HG03469 (cell line): ENCODE data around the gene KLRG1.

Experiments
- ATAC-seq: cut with Tn5 transposase; IDR thresholded peaks from one replicate; pipeline ENCODE4 v1.9.1; 2021; ENCODE audit warnings: mild to moderate bottlenecking, moderate library complexity, moderate number of reproducible peaks; ENCODE audit not compliant: unreplicated experiment

KLRG1 gene

DNA sequence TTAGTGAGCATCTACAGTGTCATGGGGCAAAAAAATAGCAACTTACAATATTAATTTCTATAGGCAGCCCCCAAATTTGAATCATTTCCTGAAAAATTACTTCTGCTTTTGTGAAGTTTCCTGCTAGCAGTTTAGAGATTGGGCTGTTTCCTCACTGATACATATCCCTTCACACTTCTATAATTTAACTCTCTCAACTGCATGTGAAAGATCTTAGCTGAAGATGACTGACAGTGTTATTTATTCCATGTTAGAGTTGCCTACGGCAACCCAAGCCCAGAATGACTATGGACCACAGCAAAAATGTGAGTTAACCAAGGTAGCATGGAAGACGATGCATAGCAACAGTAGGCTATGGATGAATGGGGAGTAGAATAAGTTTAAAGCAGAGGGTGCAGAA is at the start of gene KLRG1:
Gene KLRG1, plus strand, starts transcription at position 134 of the 400 bp plus-strand sequence. Its CDS starts 90 bp downstream, at position 224.
- ATAC-seq, result no peak

GRCh38 chr12:8941691-8942478 is 47.5 kb upstream of the KLRG1 start:
- ATAC-seq, result no peak

- ATAC-seq, result no peak
Observed at GRCh38 chr12:8943565-8944186, 45.7 kb upstream of the KLRG1 start.

DNA sequence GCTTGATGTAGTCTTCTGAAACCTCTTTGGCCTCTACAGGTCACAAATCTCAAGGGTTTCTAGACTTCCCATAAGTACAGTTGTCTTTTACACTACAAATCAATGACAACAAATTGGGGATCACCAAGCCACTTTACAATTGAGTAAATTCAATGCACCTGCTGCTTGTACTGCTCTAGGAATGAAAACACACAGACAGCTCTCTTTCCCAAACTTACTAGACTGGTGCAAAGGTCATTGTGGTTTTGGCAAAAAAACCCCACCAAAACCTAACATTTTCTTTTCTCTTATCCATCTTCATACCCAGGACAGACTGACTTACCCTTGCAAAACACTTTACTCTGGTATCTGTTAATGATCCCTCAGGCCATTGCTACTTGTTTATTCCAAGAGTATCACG is 42.6 kb upstream of the KLRG1 start:
- ATAC-seq, result no peak

DNA sequence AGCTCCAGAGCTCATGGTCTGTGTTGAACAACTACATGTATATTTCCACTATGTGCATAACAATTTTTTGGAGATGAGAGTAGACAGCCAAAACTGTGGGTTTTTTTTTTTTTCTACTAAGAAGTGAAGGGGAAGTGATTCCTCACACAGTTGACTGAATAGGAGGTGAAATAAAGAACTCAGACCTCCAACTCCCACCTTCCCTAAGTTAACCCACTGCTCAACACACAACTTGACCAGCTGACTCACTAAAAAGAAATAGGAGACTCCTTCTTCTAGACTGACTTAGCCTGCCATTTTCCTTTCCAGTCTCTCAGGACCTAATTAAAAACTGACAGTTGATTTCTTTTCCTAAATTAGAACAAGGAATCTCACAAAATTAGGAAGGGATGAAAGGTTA is 41.6 kb upstream of the KLRG1 start:
- ATAC-seq, result no peak

DNA sequence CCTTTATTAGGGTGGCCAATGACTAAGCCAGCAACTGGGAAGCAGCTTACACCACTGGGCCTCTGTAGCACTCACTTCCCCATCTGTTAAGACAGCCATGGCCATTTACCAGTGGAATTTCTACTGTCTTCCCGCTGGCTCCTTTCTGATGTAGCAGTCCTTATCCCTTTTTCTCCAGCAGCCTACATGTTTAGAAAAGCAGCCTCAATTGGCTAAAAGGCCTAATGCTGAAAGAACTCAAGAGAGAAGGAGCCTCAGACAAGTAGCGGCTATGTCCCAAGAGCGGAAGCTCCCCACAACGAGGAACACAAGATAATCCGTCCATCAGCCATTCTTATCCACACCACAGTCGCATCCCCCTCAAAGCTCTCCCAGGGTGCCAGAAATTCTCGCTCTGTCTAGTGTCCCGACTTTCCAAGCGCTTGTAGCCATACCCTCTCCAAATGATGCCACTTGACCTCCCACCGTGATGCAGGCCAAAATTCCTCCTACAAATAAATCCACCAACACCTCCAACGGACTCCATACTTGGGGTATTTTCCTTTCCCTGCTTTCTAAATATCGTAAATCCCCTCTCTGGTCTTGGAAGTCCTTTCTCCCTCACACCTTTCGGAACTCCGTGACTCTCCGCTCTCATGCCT is 40.5 kb upstream of the KLRG1 start:
- ATAC-seq, result no peak

GRCh38 chr12:8949342-8950220 is 39.8 kb upstream of the KLRG1 start, which contains the start of gene M6PR:
Gene M6PR, minus strand, starts transcription at chr12:8949645. Its CDS starts 3,241 bp downstream, at chr12:8946404.
- peak; percentile 63 for ATAC-seq

GRCh38 chr12:8950221-8950527 is 39.2 kb upstream of the KLRG1 start:
- ATAC-seq, result peak; percentile 2

DNA sequence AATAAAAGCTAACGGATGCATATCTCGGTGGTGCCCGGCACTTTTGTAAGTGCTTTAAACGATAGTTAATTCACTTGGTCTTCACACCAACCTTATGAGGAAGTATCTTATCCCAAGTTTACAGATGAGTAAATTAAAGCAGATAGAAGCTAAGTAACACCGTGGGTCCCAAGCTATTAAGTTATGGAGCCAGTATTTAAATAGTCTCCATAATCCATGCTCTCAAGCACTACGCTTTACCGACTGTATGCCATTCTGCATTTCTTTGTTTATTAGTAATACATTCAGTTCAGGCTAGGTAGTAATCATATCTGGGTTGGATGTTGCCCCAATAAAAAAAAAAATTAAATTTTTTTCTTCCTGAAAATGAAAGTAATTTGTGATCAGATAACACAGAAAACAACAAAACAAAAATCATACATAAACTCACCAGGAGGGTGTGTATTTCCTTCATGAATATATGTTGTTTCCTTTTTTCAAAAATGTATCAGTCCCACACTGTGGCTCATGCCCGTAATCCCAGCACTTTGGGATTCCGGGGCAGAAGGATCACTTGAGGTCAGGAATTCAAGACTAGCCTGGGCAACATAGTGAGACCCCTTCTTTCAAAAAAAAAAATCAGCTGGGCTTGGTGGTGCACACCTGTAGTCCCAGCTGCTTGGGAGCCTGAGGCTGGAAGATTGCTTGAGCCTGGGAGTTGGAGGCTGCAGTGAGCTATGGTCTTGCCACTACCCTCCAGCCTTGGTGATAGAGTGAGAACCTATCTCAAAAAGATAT is 38.5 kb upstream of the KLRG1 start:
- no peak for ATAC-seq

DNA sequence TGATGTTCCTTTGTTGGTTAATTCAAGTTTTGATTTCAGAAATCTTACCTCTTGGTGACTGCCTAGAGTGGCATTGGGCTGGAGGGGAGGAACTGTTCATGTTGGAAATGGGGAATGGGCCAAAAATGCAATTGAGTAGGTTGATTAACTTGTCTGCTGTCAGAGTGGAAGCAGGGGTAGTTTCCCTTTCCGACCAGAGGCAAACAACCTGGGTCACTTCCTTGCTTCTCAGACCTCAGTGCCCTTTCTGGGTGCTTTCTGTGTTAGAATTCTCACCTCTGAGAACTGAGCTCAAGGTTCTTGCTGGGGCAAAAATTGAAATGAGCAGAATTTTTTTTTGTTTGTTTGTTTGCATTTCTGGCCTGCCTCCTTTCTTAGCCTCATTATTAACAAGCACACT is 37.6 kb upstream of the KLRG1 start:
- no peak for ATAC-seq

DNA sequence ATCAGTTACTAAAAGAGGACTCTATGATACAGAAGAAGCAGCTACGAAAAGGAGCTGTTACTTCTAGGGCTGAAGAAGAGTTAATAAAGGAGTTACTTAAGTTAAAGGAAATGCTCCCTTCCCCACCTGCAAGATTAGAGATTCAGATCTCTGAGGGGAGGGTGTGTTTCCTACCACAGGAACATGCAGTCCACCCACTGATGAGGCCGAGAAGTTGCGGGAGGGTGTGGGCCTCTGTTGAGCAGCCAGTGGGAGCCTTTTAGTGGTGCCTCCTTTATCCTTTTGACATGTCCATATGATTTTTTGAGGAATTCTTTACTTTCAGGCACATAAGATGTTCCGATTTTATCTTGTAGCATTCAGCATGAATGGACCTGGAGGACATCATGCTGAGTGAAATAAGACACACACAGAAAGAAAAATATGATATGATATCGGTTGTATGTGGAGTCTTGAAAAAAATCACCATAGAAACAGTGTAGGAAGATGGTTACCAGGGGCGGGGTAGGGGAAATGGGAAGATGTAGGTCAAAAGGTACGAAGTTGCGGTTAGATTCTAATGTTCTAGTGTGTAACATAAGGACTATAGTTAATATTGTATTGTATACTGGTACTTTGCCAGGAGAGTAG is 35.5 kb upstream of the KLRG1 start:
- no peak for ATAC-seq

- ATAC-seq, result no peak
Observed at GRCh38 chr12:8956073-8956472, 33.3 kb upstream of the KLRG1 start.

DNA sequence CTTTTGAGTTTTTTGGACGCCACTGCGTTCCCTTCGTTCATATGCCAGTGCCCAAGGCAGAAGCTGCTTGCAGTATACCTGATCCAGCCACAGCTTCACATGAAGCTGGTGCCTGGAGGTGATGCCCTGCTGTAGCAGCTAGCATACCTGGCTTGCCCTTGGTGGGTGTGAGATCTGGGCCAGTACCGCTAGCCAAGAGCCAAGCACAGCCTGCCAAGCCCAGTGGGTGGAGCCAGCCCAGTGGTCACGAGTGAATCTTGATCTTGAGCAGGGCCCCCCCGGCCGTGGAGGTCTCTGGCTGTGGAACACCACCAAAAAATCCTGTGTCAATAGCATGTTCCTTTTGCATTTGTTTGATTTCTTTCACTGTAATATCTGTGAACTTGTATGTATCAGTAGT is 32.6 kb upstream of the KLRG1 start:
- ATAC-seq, result no peak

GRCh38 chr12:8957561-8957960 is 31.8 kb upstream of the KLRG1 start:
- no peak for ATAC-seq

DNA sequence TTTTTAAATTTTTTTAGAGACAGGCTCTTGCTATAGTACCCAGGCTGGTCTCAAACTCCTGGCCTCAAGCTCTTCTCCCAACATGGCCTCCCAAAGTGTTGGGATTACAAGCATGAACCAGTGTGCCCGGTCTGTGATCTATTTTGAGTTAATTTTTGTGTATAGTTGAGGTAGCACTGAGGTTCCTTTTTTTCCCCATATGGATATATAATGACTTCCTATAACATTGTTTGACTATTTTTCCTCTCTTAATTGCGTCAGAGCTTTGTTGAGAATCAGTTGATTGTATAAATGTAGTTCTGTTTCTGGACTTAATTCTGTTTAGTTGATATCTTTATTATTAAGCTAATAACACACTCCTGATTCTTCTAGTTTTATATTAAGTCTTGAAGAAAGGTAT is 31.3 kb upstream of the KLRG1 start:
- ATAC-seq, result no peak

- no peak for ATAC-seq
Observed at GRCh38 chr12:8960176-8960575, 29.2 kb upstream of the KLRG1 start.

DNA sequence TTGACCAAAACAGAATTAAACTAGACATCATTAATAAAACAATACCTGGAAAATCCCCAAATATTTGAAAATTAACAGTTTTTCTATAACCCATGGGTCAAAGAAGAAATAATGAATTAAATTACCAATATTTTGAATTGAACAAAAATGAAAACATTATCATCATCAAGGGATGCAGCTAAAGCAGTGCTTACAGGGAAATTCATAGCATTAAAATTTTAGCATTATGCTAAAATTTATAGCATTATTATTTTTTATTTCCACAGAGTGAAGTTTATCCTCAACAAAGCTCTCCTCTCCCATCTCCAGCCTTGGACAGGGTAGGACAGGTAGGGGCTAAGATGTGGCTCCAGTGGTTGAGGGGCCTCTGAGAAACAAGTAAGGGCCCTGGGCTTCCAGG is 20.6 kb upstream of the KLRG1 start:
- no peak for ATAC-seq

DNA sequence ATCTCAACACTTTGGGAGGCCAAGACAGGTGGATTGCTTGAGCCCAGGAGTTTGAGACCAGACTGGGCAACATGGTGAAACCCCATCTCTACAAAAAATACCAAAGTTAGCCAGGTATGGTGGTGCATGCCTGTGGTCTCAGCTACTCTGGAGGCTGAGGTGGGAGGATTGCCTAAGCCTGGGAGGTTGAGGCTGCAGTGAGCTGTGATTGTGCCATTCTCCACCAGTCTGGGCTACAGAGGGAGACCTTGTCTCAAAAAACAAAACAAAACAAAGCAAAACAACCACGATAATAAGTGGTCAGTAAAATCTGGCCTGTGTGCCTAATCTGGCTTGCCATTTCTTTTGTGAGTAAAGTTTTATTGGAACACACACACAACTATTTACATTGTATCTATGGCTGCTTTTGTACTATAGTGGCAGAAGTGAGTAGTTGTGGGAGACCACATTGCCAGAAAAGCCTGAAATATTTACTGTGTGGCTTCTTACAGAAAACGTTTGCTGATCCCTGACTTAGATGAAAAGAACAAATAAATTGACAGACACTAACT is 19.4 kb upstream of the KLRG1 start:
- no peak for ATAC-seq

GRCh38 chr12:8970432-8970831 is 18.9 kb upstream of the KLRG1 start:
- ATAC-seq, result no peak

DNA sequence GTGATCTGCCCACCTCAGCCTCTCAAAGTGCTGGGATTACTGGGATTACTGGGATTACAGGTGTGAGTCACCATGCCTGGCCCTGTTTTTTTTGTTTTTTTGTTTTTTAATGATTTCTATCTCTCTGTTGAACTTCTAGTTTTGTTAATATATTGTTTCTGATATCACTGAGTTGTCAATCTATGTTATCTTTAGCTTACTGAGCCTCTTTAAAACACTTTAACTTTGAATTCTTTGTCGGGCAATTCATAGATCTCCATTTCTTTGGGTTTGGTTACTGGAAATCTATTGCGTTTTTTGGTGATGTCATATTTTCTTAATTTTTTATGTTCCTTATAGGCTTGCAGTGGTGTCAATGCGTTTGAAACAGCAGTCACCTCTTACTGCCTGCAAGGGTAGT is 9.2 kb upstream of the KLRG1 start:
- no peak for ATAC-seq
